ENCODE data around the gene KATNA1.

GRCh38 chr6:149580880-149581279 is 67.6 kb downstream of the KATNA1 start:
- TF ChIP-seq CREB1 (IDR thresholded peaks at IDR 0.05; ENCODE audit: low read depth): no peak
- no peak for TF ChIP-seq TEAD4 (IDR thresholded peaks at IDR 0.05)
- TF ChIP-seq EP300 (IDR thresholded peaks at IDR 0.05; ENCODE audit: borderline replicate concordance): no peak
- TF ChIP-seq REST (IDR thresholded peaks at IDR 0.05; ENCODE audit: low read depth): no peak
- no peak for TF ChIP-seq TCF12 (IDR thresholded peaks at IDR 0.05; ENCODE audit: low read depth)
- no peak for TF ChIP-seq NFIC (IDR thresholded peaks at IDR 0.05)
- no peak for TF ChIP-seq TAF1 (IDR thresholded peaks at IDR 0.05; ENCODE audit: low read depth)
- TF ChIP-seq YY1 (IDR thresholded peaks at IDR 0.05; ENCODE audit: low read depth): no peak
